Stimulated activated CD8-positive, alpha-beta memory T cell treated with anti-CD3 and anti-CD28 coated beads, Interleukin-12 subunit alpha, Interleukin-12 subunit beta, amount 100 ng/mL, for 1 hour (primary cell): ENCODE measurements around the gene KDM4D.
"Not testable (repeated sequence)": the region's sequence is repeated elsewhere in the genome, so short reads cannot be mapped to it uniquely, and the experiment has no call there.

Source experiments
- DNase-seq: peaks from one replicate; pipeline ENCODE4 v3.0.0-alpha.2; 2020; ENCODE audit warnings: low read depth

KDM4D gene

DNA sequence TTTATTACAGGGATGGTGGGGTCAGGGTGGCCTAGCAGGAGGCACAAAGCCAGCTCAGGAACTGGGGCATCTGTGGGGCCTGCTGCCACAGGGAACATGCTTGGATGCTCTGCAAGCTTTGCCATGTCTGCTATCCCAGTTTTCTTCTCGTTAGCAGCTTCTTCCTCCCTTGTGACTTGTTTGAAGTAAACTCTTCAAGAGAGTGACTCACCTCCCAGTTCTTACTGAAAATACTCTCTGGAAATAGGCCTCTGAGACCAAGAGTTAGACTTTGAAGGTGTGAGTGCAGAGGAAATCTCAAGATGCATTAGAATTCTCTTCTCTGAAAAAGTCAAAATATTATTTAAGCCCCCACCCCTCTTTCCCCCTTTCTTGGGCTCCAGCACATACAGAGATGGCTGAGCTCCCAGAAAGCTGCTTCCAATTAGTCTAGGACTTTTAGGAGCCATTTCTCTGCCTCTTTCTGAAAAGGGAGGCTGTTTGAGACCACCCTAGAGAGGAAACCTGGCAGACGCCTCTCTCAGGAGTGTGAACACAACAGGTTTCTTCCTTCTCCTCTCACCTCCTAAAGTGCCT, 15.3 kb upstream of the KDM4D start:
- no peak for DNase-seq

DNA sequence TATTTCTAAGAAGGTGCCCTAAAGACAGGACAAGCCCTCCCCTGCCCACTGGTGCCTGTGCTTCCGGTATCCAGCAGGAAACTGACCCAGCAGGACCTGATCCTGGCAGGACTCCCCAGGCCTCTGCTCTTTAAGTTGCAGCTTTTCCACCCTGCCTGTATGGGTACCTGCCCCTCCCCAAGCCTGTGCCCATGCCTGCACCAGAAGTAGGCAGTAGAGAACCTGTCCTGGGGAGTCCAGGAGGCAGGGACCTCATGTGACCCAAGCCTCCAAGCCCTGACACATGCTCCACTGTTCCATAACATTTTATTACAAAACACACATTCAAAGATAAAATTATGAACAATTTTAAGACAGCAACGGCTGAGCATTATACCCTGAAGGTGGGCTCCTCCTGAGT, 14.3 kb upstream of the KDM4D start:
- DNase-seq, result no peak

DNA sequence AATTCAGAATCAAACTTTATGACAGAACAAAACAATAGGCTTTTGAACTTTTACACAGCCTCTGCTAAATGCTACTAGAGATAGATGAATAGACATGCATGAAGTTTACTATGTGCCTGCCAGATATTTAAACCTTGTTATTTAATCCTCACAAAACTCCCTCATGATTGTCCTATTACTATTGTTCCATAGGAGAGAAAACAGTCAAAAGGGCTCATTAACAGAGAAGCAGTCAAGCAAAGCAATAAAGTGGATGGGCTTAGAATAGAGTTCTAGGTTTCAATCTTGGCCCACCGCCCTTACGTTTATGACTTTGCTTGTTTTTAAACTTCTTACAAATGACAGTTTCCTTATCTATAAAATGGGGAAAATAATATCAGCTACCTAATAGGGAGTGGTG, 13.0 kb upstream of the KDM4D start:
- no peak for DNase-seq

DNA sequence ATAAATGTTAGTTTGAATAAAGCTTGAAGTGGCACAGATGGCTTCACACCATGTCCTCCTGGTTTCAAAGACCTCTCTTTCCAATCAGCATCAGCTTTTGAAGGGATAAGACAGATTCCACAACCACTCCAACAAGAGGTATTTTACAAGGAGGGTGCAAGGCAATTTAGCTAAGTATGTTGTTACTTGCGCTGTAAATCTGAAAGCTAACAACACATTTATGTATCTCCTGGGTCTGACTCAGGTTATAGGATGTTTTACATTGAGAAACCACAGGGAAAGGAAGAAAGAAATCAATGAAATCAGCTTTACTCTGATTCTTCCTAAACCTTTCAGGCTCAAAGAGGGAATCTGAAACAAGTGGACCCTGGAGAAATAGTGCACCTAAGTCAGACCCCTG, 12.3 kb upstream of the KDM4D start:
- DNase-seq, result no peak

DNA sequence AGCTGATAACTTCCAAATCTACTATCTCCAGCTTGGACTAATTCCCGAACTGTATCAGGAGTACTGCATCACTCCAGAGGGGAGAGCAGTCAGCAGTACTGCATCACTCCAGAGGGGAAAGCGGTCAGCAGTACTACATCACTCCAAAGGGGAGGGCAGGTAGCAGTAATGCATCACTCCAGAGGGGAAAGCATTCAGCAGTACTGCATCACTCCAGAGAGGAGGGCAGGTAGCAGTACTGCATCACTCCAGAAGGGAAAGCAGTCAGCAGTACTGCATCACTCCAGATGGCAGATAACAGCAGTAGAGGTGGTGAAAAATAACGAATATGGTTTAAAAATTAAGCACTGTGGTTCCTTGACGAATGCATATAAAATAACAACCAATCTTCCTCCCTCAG, 8.6 kb upstream of the KDM4D start:
- no peak for DNase-seq

DNA sequence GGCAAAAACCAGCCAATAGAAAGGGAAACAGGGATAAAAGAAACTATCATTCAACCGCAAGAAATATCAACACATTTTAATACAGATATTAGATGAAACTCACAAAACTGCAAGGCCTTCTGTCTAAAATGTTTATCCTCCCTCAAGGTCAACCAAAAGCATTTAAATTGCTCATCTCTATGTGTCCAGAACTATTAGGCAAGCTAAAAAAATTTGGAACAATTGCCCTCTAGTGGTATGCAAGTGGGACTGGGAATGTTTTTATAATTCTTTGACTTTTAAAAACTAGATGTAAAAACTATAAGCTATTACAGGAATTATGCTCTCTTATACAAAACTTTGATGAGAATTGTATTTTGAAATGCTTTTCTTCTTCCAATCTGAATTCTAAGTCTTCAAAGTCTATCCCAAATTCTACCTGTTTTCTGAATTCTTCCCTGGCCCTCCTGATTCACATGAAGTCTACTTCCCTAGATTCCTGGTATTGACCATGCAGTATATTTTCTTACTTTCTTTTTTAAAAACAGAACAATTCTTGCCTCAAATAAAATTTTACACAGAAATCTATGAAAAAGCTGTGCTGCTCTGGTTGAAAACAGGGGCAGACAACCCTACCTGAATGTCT, 5.1 kb upstream of the KDM4D start:
- no peak for DNase-seq

DNA sequence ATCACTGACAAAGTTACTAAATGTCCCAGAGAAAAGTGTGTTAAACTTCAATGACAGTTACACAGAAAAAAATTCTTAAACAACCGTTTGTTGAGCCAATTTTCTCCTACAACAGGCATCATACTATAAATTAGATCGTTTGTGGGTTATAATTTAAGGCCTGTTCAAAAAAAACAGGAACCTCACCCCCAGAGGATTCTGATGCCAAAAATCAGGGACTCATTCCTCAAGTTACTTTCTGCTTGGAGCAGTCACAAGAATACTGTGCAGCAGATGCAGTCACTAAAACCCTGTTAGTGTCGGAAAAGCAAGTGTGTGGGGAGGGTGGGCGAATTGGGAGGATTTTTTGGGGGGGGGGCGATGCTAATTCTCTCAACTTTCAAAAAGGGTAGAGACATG, 810 bp upstream of the KDM4D start:
- no peak for DNase-seq

DNA sequence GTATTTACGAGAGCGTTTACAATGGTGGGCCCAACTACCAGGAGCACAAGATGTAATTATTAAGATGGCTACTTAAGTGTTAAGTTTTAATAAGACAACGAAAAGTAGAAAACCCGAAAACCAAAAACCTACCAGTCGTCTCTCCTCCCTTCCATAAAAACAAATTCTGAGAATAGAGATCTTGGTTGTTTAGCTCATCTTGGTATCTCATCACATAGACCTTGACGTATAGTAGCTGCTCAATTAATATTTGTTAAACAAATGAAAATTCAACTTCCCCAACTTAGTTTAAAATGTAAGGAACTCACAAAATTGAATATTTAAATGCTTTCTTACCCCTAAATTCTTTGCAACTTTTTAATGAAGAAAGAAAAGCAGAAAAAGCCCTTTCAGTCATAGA, 669 bp downstream of the KDM4D start:
- no peak for DNase-seq

DNA sequence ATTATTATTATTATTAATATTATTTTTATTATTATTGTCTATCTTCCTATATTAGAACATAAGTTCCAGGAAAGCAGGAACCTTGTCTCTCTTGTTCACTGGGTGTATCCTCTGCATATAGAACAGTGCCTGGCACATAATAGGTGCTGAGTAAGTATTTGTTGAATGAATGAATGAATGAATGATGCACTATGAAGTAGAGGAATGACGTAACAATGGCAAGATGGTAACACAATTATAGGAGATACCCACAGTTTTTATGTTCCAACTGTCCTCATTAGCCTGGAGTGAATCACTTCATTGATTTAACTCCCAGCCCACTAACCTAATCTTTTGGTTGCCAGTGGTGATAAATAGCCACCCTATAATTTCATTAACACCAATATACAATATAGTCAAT, 2.1 kb downstream of the KDM4D start:
- DNase-seq, result no peak

DNA sequence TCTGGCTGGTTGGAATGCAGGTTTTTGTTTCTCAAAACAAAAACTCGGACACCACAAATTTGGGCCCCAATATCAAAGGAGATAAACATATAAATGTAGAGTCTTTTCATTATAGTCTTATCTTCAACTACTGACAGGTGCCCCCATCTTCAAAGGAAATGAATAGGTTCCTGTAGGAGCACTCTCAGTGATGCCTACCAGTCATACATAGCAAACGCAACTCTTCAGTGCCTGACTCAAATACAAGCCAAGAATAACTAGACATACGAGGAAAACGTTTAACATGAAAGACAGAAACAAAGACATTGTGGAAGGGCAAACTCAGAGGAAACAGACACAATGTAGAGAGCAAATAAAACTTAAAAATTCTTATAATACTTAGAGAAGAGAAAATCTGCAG, 13.9 kb downstream of the KDM4D start:
- no peak for DNase-seq

DNA sequence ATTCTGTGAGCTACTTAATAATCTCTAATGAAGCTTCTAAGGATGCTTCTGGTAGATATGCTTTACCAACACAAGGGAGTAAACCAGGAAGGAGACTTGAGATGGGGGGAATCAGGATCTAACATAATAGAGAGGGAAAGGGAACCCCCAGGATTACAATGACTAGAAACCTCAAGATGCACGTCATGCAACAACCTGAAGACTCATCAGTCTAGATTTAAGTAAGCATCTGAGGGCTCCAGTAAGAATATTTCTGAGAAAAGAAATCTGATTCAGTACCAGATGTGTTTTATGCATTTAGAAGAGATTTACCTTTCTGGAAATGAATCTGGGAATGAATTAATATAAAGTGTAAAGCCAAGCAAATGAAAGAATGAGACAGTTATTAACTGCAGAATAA, 15.2 kb downstream of the KDM4D start:
- no peak for DNase-seq

DNA sequence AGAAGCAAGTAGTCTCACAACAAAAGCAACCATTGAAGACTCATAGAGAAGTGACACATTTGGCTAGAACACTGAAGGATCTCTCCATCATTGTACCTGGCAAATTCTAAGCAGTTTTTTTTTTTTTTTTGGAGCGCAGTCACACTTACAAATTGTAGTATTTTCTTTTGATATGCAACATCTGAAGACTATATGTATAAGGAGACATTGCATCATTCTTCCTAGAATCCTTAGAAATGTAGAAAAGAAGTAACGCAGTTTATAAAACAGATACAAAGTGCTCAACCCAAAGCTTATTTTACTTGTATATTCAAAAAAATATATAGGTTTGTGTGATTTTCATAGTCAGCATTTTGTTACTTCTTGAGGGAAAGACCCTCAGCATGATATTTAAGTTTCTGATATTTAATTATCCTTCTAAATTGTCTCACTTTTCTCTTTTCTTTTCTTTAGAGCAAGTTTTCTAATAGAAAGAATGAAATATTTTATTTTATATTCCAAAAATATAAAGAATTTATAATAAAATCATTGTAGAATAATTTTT, 20.0 kb downstream of the KDM4D start:
- no peak for DNase-seq

DNA sequence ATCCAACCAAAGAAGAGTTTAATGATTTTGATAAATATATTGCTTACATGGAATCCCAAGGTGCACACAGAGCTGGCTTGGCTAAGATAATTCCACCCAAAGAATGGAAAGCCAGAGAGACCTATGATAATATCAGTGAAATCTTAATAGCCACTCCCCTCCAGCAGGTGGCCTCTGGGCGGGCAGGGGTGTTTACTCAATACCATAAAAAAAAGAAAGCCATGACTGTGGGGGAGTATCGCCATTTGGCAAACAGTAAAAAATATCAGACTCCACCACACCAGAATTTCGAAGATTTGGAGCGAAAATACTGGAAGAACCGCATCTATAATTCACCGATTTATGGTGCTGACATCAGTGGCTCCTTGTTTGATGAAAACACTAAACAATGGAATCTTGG, 23.9 kb downstream of the KDM4D start:
- no peak for DNase-seq

DNA sequence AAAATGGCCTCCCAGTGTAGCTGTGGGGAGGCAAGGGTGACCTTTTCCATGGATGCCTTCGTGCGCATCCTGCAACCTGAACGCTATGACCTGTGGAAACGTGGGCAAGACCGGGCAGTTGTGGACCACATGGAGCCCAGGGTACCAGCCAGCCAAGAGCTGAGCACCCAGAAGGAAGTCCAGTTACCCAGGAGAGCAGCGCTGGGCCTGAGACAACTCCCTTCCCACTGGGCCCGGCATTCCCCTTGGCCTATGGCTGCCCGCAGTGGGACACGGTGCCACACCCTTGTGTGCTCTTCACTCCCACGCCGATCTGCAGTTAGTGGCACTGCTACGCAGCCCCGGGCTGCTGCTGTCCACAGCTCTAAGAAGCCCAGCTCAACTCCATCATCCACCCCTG, 24.8 kb downstream of the KDM4D start:
- no peak for DNase-seq

DNA sequence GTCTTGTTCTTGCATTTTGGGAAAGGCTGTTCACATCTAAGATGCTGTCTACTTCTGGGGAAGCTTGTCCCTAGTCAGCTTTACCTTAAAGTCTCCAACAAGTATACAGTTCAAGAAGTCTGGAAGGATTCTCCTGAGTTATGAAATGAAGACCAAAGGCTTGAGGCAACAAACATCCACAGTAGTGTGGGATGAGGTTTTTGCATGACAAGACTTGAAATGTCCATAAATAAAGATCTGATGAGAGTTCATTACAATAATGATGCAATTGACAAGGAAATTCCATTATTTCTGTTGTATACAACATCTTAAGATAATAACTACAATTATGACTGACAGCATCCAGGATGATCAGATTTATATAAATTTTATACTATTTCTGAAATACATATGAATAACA, 30.2 kb downstream of the KDM4D start:
- no peak for DNase-seq

DNA sequence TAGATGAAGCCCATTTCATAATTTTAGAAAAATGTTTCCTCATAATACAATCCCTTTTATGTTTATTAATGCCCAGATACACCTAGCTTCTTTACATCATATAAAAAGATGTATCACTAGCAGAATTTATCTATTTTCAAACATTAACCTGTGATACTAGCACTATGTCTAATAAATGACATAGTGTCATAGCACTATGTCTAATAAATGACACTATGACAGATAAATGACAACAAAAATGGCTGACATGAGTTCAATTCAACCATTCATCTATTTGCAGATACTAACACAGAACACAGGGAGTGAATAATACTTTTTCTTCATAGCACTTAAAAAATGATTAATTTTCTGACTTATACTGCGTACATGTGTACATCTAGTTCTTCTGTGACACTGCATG, 32.1 kb downstream of the KDM4D start:
- no peak for DNase-seq

DNA sequence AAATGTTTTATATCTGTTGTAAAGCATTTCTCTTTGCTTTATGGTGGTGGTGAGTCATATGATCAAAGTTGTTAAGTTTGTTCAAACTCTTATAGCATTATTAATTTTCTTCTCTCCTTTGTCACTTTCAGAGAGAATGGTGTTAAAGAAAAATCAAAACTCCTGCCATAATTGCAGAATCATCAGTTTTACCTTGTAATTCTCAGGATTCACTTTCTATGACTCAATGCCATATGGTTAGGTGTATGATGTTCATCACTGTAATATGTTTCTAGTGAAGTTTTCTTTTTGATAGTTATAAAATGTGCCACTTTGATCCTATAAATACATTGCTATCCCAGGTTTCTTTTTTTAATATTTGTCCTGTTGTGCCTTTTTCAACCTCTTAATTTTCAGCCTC, 37.9 kb downstream of the KDM4D start:
- no peak for DNase-seq

DNA sequence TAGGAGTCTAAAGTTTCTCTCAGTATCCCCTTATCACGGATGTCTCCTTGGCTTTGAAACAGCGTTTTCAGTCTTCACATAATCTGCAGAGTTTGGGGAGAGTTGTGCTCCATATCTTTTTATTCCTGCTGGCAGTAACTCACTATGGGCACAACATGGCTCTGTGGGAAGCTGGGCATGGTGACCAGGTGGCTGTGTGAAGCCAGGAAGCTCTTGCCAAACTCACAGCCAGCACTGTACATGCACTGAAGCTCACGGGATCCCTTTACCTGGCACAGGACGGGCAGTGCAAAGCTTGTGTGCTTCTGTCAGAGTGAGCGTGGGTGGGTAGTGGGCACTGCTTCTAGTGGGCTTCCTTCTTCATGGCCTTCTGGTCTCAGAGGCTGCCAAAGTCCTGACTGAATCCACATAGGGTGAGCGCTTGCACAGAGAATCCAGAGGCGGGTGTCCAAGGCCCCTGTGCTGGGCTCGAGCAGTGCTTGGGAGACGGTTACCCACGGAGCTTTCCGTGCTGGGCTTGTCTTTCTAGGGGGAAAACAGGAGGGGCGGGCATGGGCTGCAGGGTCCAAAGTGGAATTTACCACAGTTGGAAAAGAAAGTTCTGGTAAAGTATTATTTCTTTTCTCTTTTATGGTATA, 40.8 kb downstream of the KDM4D start:
- no peak for DNase-seq

DNA sequence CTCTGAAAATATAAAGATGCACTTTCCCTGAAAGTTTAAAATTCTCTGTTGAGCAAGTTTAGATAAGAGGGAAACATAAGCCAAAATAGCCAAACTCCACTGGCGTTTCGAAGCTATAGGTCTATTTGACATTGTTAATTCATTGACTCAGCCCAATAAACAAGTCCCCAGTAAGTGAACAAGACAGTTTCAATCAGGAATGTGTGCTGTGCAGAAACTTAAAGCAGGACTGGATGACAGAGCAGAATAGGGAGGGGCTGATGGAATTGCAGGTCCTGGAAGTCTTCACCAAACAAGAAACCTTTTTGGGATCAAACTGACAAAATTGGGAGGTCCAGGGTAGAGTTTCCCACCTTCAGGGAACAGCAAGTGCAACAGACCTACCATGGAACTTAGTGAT, 42.6 kb downstream of the KDM4D start:
- DNase-seq, result no peak

DNA sequence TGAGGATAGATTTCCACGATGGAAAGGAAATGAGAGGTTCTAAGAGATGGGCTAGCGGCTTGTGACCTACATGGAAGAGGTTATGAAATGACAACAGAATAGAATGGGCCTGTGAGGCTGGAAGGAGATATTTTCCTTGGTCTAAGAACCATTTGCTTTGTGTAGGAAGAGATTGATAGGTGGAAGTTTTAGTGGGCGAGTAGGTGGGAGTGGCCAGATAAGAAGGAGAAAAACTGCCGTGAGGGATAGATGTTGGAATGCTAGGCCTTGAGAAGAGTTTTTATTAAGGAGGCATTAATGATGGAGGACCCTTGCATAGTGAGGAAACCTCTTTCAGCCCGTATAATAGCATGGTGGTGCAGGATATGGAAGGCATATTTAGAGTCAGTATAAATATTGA, 48.0 kb downstream of the KDM4D start:
- not testable (repeated sequence) for DNase-seq

DNA sequence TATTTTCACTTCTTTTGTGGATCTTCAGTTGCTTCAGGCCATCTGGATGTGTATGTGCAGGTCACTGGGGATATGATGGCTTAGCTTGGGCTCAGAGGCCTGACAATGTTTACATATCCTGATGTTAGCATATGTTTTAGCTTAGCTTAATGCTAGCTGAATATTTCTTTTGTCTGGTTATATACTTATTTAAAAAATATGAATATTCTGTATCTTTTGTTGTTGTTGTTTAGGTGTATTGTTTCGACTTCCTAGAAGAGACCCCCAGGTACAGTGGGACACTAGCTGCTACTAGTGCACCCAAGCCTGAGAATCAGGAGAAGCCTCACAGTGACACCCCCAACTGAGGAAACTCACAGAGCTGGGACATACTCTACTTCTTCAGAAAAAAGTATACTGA, 51.4 kb downstream of the KDM4D start, which contains the start of gene KDM4E:
Gene KDM4E (plus strand): TSS at position 301 of the 400 bp plus-strand sequence. CDS start 300 bp downstream, outside the sequence.
- DNase-seq, result no peak

DNA sequence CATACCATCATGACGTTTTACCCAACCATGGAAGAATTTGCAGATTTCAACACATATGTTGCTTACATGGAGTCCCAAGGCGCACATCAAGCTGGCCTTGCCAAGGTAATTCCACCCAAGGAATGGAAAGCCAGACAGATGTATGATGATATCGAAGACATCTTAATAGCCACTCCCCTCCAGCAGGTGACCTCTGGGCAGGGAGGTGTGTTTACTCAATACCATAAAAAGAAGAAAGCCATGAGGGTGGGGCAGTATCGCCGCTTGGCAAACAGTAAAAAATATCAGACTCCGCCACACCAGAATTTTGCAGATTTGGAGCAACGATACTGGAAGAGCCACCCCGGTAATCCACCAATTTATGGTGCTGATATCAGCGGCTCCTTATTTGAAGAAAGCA, 52.1 kb downstream of the KDM4D start:
- DNase-seq, result not testable (repeated sequence)

DNA sequence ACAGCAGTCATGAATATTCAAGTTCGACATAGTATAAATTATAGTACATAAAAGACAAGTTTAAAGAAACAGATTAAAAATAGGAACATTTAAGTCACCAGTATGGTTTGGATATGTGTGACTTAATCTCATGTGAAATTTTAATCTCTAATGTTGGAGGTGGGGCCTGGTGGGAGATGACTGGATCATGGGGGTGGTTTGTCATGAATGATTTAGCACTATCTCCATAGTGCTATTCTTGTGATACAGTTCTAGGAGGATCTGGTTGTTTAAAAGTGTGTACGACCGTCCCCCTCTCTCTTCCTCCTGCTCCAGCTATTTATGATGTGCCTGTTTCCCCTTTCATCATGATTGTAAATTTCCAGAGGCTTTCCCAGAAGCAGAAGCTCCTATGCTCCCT, 54.8 kb downstream of the KDM4D start:
- DNase-seq, result no peak

DNA sequence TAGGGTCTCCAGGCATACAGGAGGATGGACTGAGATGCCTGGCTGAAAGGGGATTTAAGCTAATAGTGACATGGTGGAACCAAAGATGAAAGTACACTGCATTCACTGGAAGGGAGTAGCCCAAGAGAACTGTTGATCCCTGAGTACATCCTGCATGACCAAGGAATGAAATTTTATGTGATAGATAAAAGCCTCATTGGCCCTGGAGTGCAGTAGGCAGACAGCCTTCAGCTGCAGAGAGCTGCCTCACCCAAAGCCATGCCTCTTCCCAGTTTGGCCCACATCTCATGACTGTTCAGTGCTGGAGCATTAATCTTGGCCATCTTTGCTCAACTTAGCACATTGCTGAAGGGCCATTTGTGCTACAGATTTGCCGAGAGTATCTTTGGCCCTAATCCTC, 59.5 kb downstream of the KDM4D start:
- DNase-seq, result no peak
